ENCODE results near the gene SH3BP4.

SH3BP4 gene

DNA sequence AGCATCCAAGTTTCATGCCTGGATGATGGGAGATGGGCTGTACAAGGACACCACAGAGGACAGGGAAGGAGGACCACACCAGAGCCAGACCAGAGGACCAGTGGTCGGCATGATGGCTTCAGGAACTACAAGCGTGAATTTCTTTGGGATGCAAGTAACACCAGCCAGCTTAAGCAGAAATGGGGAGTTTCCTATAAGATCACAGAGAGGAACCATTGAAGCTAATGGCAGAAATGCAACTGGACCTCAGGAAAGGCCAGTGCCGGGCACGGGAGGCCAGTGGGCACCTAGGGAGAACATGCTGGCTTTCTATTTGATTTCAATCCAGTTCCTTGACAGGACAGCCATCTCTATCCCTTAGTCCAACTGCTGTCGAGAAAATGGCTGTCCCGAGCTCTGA, 145.4 kb downstream of the SH3BP4 start:
- no peak for DNase-seq

DNA sequence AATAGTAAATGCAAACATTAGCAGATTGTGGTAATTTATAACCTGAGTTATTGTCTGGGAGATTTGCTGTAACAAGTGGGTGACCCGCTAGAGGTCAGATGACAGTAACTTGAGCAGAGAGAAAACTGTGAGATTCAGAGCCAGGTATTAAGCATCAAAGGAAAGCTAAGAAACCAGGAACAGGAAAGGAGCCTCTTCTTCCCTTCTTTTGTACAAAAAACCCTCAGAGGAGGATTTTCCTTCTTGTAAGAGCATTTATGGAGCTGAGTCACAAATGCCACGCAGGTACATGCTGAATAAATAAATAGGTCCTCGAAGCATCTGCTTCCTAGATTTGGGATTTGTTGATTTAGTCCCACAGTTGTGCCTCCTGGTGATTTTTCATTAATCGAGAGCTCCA, 146.5 kb downstream of the SH3BP4 start:
- no peak for DNase-seq

DNA sequence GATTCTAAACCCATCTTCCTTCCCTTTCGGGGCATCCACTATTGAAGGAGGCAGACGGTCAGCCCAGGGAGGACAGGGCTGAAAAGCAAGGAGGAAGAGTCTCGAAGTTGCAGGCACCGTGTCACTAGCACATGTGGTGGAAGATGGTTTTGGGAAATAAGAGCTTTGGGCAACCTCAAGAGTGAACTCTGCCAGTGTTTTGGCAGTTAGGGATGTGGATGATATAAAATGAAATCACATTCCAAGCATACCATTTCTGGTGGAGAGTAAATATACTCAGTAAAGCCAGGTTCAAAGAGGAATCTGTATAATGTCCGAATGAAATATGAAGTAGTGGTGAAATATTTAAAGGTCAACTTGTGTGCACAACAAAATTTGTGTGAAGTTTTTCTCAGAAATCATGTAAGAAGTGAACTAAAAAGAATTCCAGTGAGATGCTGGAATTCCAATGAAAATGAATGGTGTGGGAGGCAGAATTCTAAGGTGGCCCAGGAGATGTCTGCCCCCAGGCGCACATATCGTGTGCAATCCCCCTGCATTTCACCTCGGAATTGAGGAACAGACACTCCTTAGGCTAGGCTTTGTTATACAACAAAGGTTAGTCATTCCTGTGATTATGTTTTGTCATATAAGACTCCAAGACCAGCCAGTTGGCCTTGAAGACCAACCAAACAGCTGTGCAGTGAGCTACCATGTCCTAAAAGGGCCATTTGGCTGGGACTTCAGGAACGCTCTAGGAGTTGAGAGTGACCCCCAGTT, 147.1 kb downstream of the SH3BP4 start:
- DNase-seq, result no peak

DNA sequence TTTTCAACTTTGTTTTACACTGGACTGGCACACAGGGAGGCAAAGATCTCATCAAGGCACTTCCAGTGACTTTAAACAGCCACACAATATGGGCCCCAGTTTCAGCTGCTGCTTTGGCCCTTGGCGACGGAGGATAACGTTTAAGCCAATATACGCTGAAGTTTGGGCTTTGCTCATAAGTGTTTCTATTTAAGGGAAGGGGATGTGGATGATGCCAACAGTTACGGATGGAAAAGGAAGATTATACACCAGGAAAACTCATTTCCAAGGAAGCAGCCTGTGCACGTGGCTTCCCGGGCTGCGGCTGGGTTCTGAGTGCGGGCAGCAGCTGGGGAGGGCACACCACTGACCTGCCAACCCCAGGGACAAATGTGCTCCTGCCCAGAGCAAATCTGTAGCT, 151.1 kb downstream of the SH3BP4 start:
- DNase-seq, result no peak
